IMR-90 (cell line): ENCODE data around the gene PRDM1. TPM values are rescaled to one million over a fixed set of nuclear protein-coding genes. Genes with fewer than 3 reads are reported as not detected.

Source experiments
- ATAC-seq: fragments of 200-7000 bp; cut with Tn5 transposase; 2 replicates; pipeline ENCODE4 v1.9.1; 2020; ENCODE audit warnings: low read depth, mild to moderate bottlenecking, moderate library complexity
- BruUV-seq: library from RNA; stranded (reverse); fragments of 400-500 nt; replicated peaks from 2 replicates; lab custom pipeline; 2021; lab: Mats Ljungman, UMichigan
- CTCF ChIA-PET: fragments of 300-600 bp; formaldehyde crosslinking; extraction: SDS; loops from one replicate; lab custom pipeline; 2021; ENCODE audit warnings: antibody characterized with exemption; lab: Yijun Ruan, JAX
- POLR2A ChIA-PET: fragments of 300-600 bp; sonication (Branson Sonifier 250); formaldehyde crosslinking; loops from one replicate; lab custom pipeline; 2022; ENCODE audit warnings: antibody characterized with exemption; ENCODE audit not compliant: unreplicated experiment; lab: Charles Lee
- DNase-seq: peaks from one replicate; pipeline ENCODE4 v3.0.0; 2013
- H2AFZ ChIP-seq: replicated peaks from 2 replicates; pipeline ENCODE3; 2013; ENCODE audit warnings: low read length, mild to moderate bottlenecking; ENCODE audit not compliant: poor library complexity
- H2AK5ac ChIP-seq: 2 replicates; pipeline ENCODE4 v1.6.1; 2013; ENCODE audit warnings: low read depth, low read length, inconsistent platforms
- H2AK9ac ChIP-seq: replicated peaks from 2 replicates; pipeline ENCODE3; 2013; ENCODE audit warnings: mild to moderate bottlenecking, low read depth, low read length, moderate library complexity; ENCODE audit not compliant: poor library complexity
- H2BK120ac ChIP-seq: 2 replicates; pipeline ENCODE4 v1.6.1; 2013; ENCODE audit warnings: low read depth, low read length, inconsistent platforms
- H2BK15ac ChIP-seq: 3 replicates; pipeline ENCODE4 v1.6.1; 2013; ENCODE audit warnings: low read depth, low read length, inconsistent platforms
- H2BK20ac ChIP-seq: 2 replicates; pipeline ENCODE4 v1.6.1; 2013; ENCODE audit warnings: low read depth, mild to moderate bottlenecking, inconsistent platforms, low read length, moderate library complexity
- H2BK5ac ChIP-seq: 2 replicates; pipeline ENCODE4 v1.6.1; 2013; ENCODE audit warnings: mild to moderate bottlenecking, low read depth, low read length, inconsistent platforms; ENCODE audit not compliant: poor library complexity, severe bottlenecking
- H3K14ac ChIP-seq: replicated peaks from 2 replicates; pipeline ENCODE4 v1.6.1; 2013; ENCODE audit warnings: low read depth, low read length, inconsistent platforms
- H3K18ac ChIP-seq: 2 replicates; pipeline ENCODE4 v1.6.1; 2013; ENCODE audit warnings: low read depth, low read length, control low read depth
- H3K23ac ChIP-seq: 2 replicates; pipeline ENCODE4 v1.6.1; 2013; ENCODE audit warnings: low read depth, low read length, inconsistent platforms
- H3K27ac ChIP-seq: 2 replicates; pipeline ENCODE4 v1.5.1; 2013; ENCODE audit warnings: mild to moderate bottlenecking, control low read depth, low read length; ENCODE audit not compliant: insufficient read depth
- H3K27me3 ChIP-seq: 2 replicates; pipeline ENCODE4 v1.6.1; 2013; ENCODE audit warnings: low read length; ENCODE audit not compliant: control insufficient read depth, insufficient read depth
- H3K36me3 ChIP-seq: 2 replicates; pipeline ENCODE4 v1.6.1; 2013; ENCODE audit warnings: low read length, mixed read lengths; ENCODE audit not compliant: control insufficient read depth, insufficient read depth
- H3K4ac ChIP-seq: 2 replicates; pipeline ENCODE4 v1.6.1; 2013; ENCODE audit warnings: low read depth, low read length, inconsistent platforms
- H3K4me1 ChIP-seq: 2 replicates; pipeline ENCODE4 v1.6.1; 2013; ENCODE audit warnings: low read length, mixed read lengths; ENCODE audit not compliant: control insufficient read depth, insufficient read depth
- H3K4me2 ChIP-seq: 2 replicates; pipeline ENCODE4 v1.6.1; 2013; ENCODE audit warnings: low read depth, mild to moderate bottlenecking, control low read depth, low read length, moderate library complexity
- H3K4me3 ChIP-seq: 2 replicates; pipeline ENCODE4 v1.5.1; 2013; ENCODE audit warnings: low read depth, mild to moderate bottlenecking, control low read depth, low read length, moderate library complexity; ENCODE audit not compliant: insufficient read depth
- H3K56ac ChIP-seq: 2 replicates; pipeline ENCODE4 v1.6.1; 2013; ENCODE audit warnings: low read length, inconsistent platforms; ENCODE audit not compliant: insufficient read depth; ENCODE audit errors: extremely low read depth
- H3K79me1 ChIP-seq, 2 experiments: 2 replicates each; pipeline ENCODE4 v1.6.1; 2013; ENCODE audit warnings: low read length in 2 of 2, inconsistent platforms in 1 of 2, low read depth in 1 of 2
- H3K9ac ChIP-seq: 2 replicates; pipeline ENCODE4 v1.6.1; 2013; ENCODE audit warnings: low read depth, low read length, control low read depth
- H3K9me1 ChIP-seq: 2 replicates; pipeline ENCODE4 v1.6.1; 2013; ENCODE audit warnings: low read length, inconsistent platforms; ENCODE audit not compliant: insufficient read depth
- H3K9me3 ChIP-seq: 2 replicates; pipeline ENCODE4 v1.6.1; 2013; ENCODE audit warnings: low read length; ENCODE audit not compliant: control insufficient read depth, insufficient read depth
- H4K20me1 ChIP-seq: 2 replicates; pipeline ENCODE4 v1.6.1; 2013; ENCODE audit warnings: low read length, inconsistent platforms; ENCODE audit not compliant: insufficient read depth
- H4K5ac ChIP-seq: 2 replicates; pipeline ENCODE4 v1.6.1; 2013; ENCODE audit warnings: mild to moderate bottlenecking, low read depth, low read length, control low read depth
- H4K8ac ChIP-seq, 2 experiments: 2 replicates each; pipeline ENCODE4 v1.6.1; 2013; ENCODE audit warnings: low read depth in 2 of 2, low read length in 2 of 2, control low read depth in 1 of 2, inconsistent platforms in 1 of 2
- H4K91ac ChIP-seq: 2 replicates; pipeline ENCODE4 v1.6.1; 2013; ENCODE audit warnings: low read depth, low read length, inconsistent platforms; ENCODE audit not compliant: insufficient read depth
- BHLHE40 ChIP-seq: fragments of 150-350 bp; IDR thresholded peaks from 2 replicates; pipeline ENCODE4 v1.6.1; 2016; ENCODE audit warnings: mild to moderate bottlenecking, low read depth, low read length
- CEBPB ChIP-seq: IDR thresholded peaks from 2 replicates; pipeline ENCODE4 v1.6.1; 2012; ENCODE audit warnings: low read depth, low read length, improper control_type of control experiment
- CHD1 ChIP-seq: IDR thresholded peaks from 2 replicates; pipeline ENCODE4 v1.6.1; 2012; ENCODE audit warnings: low read depth, low read length, improper control_type of control experiment
- FOS ChIP-seq: fragments of 150-350 bp; IDR thresholded peaks from 2 replicates; pipeline ENCODE4 v1.6.1; 2016; ENCODE audit warnings: low read depth, low read length
- NFE2L2 ChIP-seq: fragments of 150-350 bp; IDR thresholded peaks from 2 replicates; pipeline ENCODE4 v1.6.1; 2016; ENCODE audit warnings: low read depth, mild to moderate bottlenecking, low read length
- POLR2A ChIP-seq: IDR thresholded peaks from 2 replicates; pipeline ENCODE4 v1.6.1; 2012; ENCODE audit warnings: mild to moderate bottlenecking, low read depth, low read length
- RAD21 ChIP-seq: IDR thresholded peaks from 2 replicates; pipeline ENCODE4 v1.6.1; 2012; ENCODE audit warnings: low read length, improper control_type of control experiment
- RCOR1 ChIP-seq: IDR thresholded peaks from 2 replicates; pipeline ENCODE4 v1.6.1; 2012; ENCODE audit warnings: mild to moderate bottlenecking, low read length, improper control_type of control experiment; ENCODE audit not compliant: insufficient replicate concordance
- RFX5 ChIP-seq: IDR thresholded peaks from 2 replicates; pipeline ENCODE4 v1.8.0; 2012; ENCODE audit warnings: low read depth, mild to moderate bottlenecking, low read length, moderate library complexity
- SMC3 ChIP-seq: fragments of 150-350 bp; IDR thresholded peaks from 2 replicates; pipeline ENCODE4 v1.6.1; 2016; ENCODE audit warnings: low read depth, mild to moderate bottlenecking, antibody characterized with exemption, low read length, moderate library complexity
- WGBS, 2 experiments: methylation state at CpG; one replicate each; pipeline versions ENCODE4 v1.1.5 to v1.1.7; 2013; ENCODE audit warnings: missing lambda C conversion rate in 2 of 2; ENCODE audit not compliant: insufficient read length in 1 of 2; ENCODE audit errors: extremely low coverage in 2 of 2; 5-methylcytosine and 5-hydroxymethylcytosine counted together
- dilution Hi-C: fragments of 300-500 bp; cut with HindIII; formaldehyde crosslinking; loops from one replicate; pipeline ENCODE4 v1.14.3; 2018; ENCODE audit warnings: low sequenced_read_pairs; ENCODE audit not compliant: unreplicated experiment
- in situ Hi-C: fragments of 300-500 bp; cut with MboI; formaldehyde crosslinking; loops from 3 replicates; pipeline ENCODE4 v1.14.3; 2019; ENCODE audit warnings: low sequenced_read_pairs, inconsistent platforms, mixed read lengths
- intact Hi-C: fragments of 100-400 bp; cut with micrococcal nuclease; formaldehyde crosslinking; loops from 2 replicates; pipeline ENCODE4 v1.10.0; 2022
- polyA plus RNA-seq, 3 experiments: library from polyadenylated mRNA; depleted of rRNA; stranded (reverse); fragments of >200 nt; gene quantifications; 2 replicates each; pipeline ENCODE4 v1.2.3, GENCODE V29; 2012; ENCODE audit warnings: low replicate concordance in 1 of 3
- total RNA-seq: library from RNA; depleted of rRNA; stranded (reverse); fragments of >200 nt; gene quantifications from 2 replicates; pipeline ENCODE4 v1.2.3, GENCODE V29; 2012
- TF ChIP-seq, protein P1 (sequence below): fragments of 150-350 bp; IDR thresholded peaks from 2 replicates; pipeline ENCODE4 v1.6.1; 2017; ENCODE audit warnings: mild to moderate bottlenecking, antibody characterized with exemption, low read length, low read depth
- TF ChIP-seq, protein P2 (sequence below): fragments of 150-350 bp; IDR thresholded peaks from 2 replicates; pipeline ENCODE4 v1.6.1; 2016; ENCODE audit warnings: low read depth, mild to moderate bottlenecking, low read length, moderate library complexity, borderline replicate concordance

The PRDM1 gene
- total and polyA plus RNA-seq, 2 of the 4 experiments (the other 2 are of a cell fraction), result 2.3 to 3.0 TPM

DNA sequence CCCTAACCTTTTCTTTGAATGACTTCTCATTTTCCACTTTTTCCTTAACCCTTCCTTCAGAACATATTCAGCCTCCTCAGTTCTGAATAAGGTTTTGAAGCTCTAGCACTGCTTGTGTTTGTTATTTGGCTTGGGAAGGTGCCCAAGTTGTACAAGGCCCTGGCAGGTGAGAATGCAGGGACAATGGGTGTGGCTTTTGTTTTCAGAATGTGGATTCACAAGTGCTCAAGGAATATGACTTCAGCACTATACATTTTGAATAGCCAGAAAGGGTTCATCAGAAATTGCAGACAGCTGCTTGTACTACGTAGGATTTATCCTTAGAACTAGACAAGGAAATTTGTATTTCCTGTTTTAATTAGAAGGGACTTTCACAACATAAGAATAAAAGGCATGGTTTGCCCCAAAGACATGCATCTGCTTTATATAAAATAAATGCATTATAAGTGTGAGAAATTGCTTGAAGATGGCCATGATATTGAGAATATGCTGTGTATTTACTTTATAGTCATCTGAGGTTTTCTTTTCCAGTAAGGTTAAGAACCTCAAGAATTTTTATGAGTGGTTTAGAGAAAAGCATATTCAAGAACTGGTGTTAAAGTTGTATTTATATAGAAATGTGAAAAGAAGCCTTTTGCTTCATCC lies 29.3 kb upstream of the PRDM1 start:
- dilution Hi-C loops, result no loop called here
- H3K23ac ChIP-seq, result no peak overlapping the region
- no peak overlapping the region for H3K4me3 ChIP-seq
- no peak overlapping the region for H4K8ac ChIP-seq
- TF ChIP-seq RAD21 (no peak), BHLHE40 (no peak), SMC3 (no peak), RFX5 (no peak), NFE2L2 (no peak), CEBPB (no peak), FOS (no peak), RCOR1 (no peak), CHD1 (no peak), POLR2A (no peak)
- TF ChIP-seq, protein P1, sequence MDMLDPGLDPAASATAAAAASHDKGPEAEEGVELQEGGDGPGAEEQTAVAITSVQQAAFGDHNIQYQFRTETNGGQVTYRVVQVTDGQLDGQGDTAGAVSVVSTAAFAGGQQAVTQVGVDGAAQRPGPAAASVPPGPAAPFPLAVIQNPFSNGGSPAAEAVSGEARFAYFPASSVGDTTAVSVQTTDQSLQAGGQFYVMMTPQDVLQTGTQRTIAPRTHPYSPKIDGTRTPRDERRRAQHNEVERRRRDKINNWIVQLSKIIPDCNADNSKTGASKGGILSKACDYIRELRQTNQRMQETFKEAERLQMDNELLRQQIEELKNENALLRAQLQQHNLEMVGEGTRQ, result no peak
- TF ChIP-seq, protein P2, sequence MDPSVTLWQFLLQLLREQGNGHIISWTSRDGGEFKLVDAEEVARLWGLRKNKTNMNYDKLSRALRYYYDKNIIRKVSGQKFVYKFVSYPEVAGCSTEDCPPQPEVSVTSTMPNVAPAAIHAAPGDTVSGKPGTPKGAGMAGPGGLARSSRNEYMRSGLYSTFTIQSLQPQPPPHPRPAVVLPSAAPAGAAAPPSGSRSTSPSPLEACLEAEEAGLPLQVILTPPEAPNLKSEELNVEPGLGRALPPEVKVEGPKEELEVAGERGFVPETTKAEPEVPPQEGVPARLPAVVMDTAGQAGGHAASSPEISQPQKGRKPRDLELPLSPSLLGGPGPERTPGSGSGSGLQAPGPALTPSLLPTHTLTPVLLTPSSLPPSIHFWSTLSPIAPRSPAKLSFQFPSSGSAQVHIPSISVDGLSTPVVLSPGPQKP, result no peak
- no peaks in the 10 kb centered on the region for H3K79me1 ChIP-seq
- H3K27me3 ChIP-seq, result no peaks in the 10 kb centered on the region
- in situ Hi-C loops, result no loop called here
- H3K27ac ChIP-seq, result no peak overlapping the region
- H3K9me3 ChIP-seq, result no peaks in the 10 kb centered on the region
- no peak overlapping the region for H3K4me2 ChIP-seq
- intact Hi-C loops, result no loop called here
- no peak overlapping the region for H4K91ac ChIP-seq
- H2BK20ac ChIP-seq, result no peak overlapping the region
- H3K56ac ChIP-seq, result no peak overlapping the region
- ChIA-PET POLR2A (no interaction called here), CTCF (interaction anchor here (0.6 kb wide), 1 partner anchor 14 kb away, joined by 3 read pairs; no protein-coding TSS in a partner anchor)
- H3K14ac ChIP-seq, result no peak overlapping the region
- no peak overlapping the region for H4K5ac ChIP-seq
- H3K4ac ChIP-seq, result no peak overlapping the region
- no peak overlapping the region for H2BK5ac ChIP-seq
- no peak overlapping the region for H2AK5ac ChIP-seq
- H2BK120ac ChIP-seq, result no peak overlapping the region
- no peak overlapping the region for H3K18ac ChIP-seq
- no peaks in the 10 kb centered on the region for H3K4me1 ChIP-seq
- ATAC-seq (no peak), DNase-seq (no peak)
- no CpG with 5 or more reads among the region's 1 CpG for WGBS, 2 experiments
- H4K20me1 ChIP-seq, result no peaks in the 10 kb centered on the region
- H3K9ac ChIP-seq, result no peak overlapping the region
- H2AFZ ChIP-seq, result no peak overlapping the region
- BruUV-seq, result no TSS peak
- H3K9me1 ChIP-seq, result no peaks in the 10 kb centered on the region
- H2AK9ac ChIP-seq, result no peak overlapping the region
- H3K36me3 ChIP-seq, result no peaks in the 10 kb centered on the region
- H2BK15ac ChIP-seq, result no peak overlapping the region
